GM13977 (cell line): ENCODE data around the gene KHNYN.
"Not testable (repeated sequence)": the region's sequence is repeated elsewhere in the genome, so short reads cannot be mapped to it uniquely, and the experiment has no call there.

Experiments used
- DNase-seq: peaks from one replicate; pipeline ENCODE4 v3.0.0; 2012; ENCODE audit warnings: low spot score
- in situ Hi-C: fragments of 300-500 bp; cut with MboI; formaldehyde crosslinking; loops from one replicate; pipeline ENCODE4 v1.12.0; 2022; ENCODE audit warnings: low sequenced_read_pairs, low pct_unique_long_range_greater_than_20kb, mixed read lengths, inconsistent platforms; ENCODE audit not compliant: unreplicated experiment
- TF ChIP-seq, protein P1 (sequence below): IDR thresholded peaks from 2 replicates; pipeline ENCODE4 v1.5.1; 2012; ENCODE audit warnings: mild to moderate bottlenecking, control low read depth; ENCODE audit not compliant: insufficient read depth; ENCODE audit errors: extremely low read depth, missing control alignments

The KHNYN gene

GRCh38 chr14:24463884-24464785 lies 34.4 kb downstream of the KHNYN start:
- TF ChIP-seq, protein P1, sequence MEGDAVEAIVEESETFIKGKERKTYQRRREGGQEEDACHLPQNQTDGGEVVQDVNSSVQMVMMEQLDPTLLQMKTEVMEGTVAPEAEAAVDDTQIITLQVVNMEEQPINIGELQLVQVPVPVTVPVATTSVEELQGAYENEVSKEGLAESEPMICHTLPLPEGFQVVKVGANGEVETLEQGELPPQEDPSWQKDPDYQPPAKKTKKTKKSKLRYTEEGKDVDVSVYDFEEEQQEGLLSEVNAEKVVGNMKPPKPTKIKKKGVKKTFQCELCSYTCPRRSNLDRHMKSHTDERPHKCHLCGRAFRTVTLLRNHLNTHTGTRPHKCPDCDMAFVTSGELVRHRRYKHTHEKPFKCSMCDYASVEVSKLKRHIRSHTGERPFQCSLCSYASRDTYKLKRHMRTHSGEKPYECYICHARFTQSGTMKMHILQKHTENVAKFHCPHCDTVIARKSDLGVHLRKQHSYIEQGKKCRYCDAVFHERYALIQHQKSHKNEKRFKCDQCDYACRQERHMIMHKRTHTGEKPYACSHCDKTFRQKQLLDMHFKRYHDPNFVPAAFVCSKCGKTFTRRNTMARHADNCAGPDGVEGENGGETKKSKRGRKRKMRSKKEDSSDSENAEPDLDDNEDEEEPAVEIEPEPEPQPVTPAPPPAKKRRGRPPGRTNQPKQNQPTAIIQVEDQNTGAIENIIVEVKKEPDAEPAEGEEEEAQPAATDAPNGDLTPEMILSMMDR = no peak
- DNase-seq = no peak
- in situ Hi-C loops = loop anchor here (25.0 kb wide), 1 partner anchor 223 kb away; no protein-coding TSS in a partner anchor

GRCh38 chr14:24465368-24465767 lies 35.6 kb downstream of the KHNYN start:
- in situ Hi-C loops = loop anchor here (25.0 kb wide), 1 partner anchor 222 kb away; no protein-coding TSS in a partner anchor
- TF ChIP-seq, protein P1 = no peak
- no peak for DNase-seq

- DNase-seq = no peak
- in situ Hi-C loops = loop anchor here (25.0 kb wide), 1 partner anchor 221 kb away; no protein-coding TSS in a partner anchor
- TF ChIP-seq, protein P1 = no peak
Observed at GRCh38 chr14:24465805-24466204, 36.1 kb downstream of the KHNYN start.

- in situ Hi-C loops = loop anchor here (25.0 kb wide), 1 partner anchor 217 kb away; no protein-coding TSS in a partner anchor
- DNase-seq = not testable (repeated sequence)
Observed at GRCh38 chr14:24470450-24470849, 40.7 kb downstream of the KHNYN start.

GRCh38 chr14:24473211-24473610 lies 43.5 kb downstream of the KHNYN start:
- TF ChIP-seq, protein P1 = no peak
- DNase-seq = no peak
- in situ Hi-C loops = loop anchor here (25.0 kb wide), 1 partner anchor 214 kb away; no protein-coding TSS in a partner anchor

DNA sequence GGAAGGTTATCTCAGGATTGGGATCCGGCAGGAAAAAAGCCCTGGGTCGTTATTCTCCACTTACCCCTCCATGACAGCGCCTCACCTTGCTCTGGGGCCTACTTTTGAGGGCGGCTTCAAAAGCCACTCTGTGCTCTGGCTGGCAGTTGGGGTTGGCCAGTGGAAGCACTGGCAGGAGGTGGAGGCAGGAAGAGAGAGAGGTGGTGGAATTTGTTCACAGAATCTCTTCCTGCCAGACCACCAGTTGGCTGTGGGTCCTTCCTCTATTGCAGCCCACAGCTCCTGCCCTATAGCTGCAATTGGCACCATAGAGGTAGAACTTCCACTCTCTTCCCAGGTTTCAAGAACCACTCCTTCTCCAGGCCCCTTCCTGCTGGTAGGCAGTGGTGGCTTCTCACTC lies 45.5 kb downstream of the KHNYN start:
- TF ChIP-seq, protein P1 = no peak
- in situ Hi-C loops = no loop called here
- DNase-seq = no peak

- DNase-seq, in situ Hi-C loops: not testable (repeated sequence)
Observed at GRCh38 chr14:24479999-24480398, 50.2 kb downstream of the KHNYN start.
